Activated CD8-positive, alpha-beta T cell treated with anti-CD3 and anti-CD28 coated beads for 36 hours (primary cell): ENCODE results near the gene SUMO3. TPM values are rescaled to one million over a fixed set of nuclear protein-coding genes. Genes with fewer than 3 reads are reported as not detected.

ENCODE experiments used
- ATAC-seq: fragments of 200-7000 bp; cut with Tn5 transposase; one replicate; pipeline ENCODE4 v1.10.0; 2021; ENCODE audit warnings: mild to moderate bottlenecking, moderate library complexity
- CTCF ChIA-PET: fragments of 350-600 bp; sonication (Branson Sonifier 250); formaldehyde crosslinking; loops from one replicate; lab custom pipeline; 2021; ENCODE audit warnings: antibody characterized with exemption; lab: Charles Lee
- POLR2A ChIA-PET: fragments of 350-600 bp; sonication (Branson Sonifier 250); formaldehyde crosslinking; loops from one replicate; lab custom pipeline; 2021; ENCODE audit warnings: antibody characterized with exemption; lab: Charles Lee
- DNase-seq: peaks from one replicate; pipeline ENCODE4 v3.0.0-alpha.2; 2020
- H3K27ac Mint-ChIP-seq: one replicate; pipeline ENCODE4 v1.8.0; 2021; ENCODE audit warnings: mild to moderate bottlenecking, mixed read lengths
- H3K27me3 Mint-ChIP-seq: one replicate; pipeline ENCODE4 v1.8.0; 2021; ENCODE audit warnings: mixed read lengths
- H3K36me3 Mint-ChIP-seq: one replicate; pipeline ENCODE4 v1.8.0; 2021; ENCODE audit warnings: low read depth, mixed read lengths
- H3K4me1 Mint-ChIP-seq: one replicate; pipeline ENCODE4 v1.8.0; 2021; ENCODE audit warnings: low read depth, mixed read lengths
- H3K4me3 Mint-ChIP-seq: one replicate; pipeline ENCODE4 v1.8.0; 2021; ENCODE audit warnings: mild to moderate bottlenecking, moderate library complexity, mixed read lengths
- H3K9me3 Mint-ChIP-seq: one replicate; pipeline ENCODE4 v1.8.0; 2021; ENCODE audit warnings: mixed read lengths
- intact Hi-C: fragments of 100-400 bp; cut with micrococcal nuclease; formaldehyde crosslinking; loops from one replicate; pipeline ENCODE4 v1.10.0; 2022
- total RNA-seq, 2 experiments: library from RNA; stranded (reverse); gene quantifications; one replicate each; pipeline ENCODE4 v1.2.3, GENCODE V29; 2021
- TF ChIP-seq, protein P1 (sequence below): fragments of 200-600 bp; IDR thresholded peaks from one replicate; pipeline ENCODE4 v1.8.0; 2022; ENCODE audit warnings: antibody characterized with exemption, mild to moderate bottlenecking

Gene SUMO3
- total RNA-seq, 2 experiments from 2014 or later = 69.8 to 72.9 TPM

- H3K27ac Mint-ChIP-seq = no peak overlapping the region
- CTCF ChIA-PET = interaction anchor here (1.2 to 1.4 kb wide), 2 partner anchors 33 to 339 kb away, joined by 3 to 4 read pairs; no protein-coding TSS in a partner anchor
- no peaks in the 10 kb centered on the region for H3K27me3 Mint-ChIP-seq
- no peak overlapping the region for H3K4me3 Mint-ChIP-seq
- POLR2A ChIA-PET = no interaction called here
- TF ChIP-seq, protein P1, sequence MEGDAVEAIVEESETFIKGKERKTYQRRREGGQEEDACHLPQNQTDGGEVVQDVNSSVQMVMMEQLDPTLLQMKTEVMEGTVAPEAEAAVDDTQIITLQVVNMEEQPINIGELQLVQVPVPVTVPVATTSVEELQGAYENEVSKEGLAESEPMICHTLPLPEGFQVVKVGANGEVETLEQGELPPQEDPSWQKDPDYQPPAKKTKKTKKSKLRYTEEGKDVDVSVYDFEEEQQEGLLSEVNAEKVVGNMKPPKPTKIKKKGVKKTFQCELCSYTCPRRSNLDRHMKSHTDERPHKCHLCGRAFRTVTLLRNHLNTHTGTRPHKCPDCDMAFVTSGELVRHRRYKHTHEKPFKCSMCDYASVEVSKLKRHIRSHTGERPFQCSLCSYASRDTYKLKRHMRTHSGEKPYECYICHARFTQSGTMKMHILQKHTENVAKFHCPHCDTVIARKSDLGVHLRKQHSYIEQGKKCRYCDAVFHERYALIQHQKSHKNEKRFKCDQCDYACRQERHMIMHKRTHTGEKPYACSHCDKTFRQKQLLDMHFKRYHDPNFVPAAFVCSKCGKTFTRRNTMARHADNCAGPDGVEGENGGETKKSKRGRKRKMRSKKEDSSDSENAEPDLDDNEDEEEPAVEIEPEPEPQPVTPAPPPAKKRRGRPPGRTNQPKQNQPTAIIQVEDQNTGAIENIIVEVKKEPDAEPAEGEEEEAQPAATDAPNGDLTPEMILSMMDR = no peak
- H3K36me3 Mint-ChIP-seq = no peaks in the 10 kb centered on the region
- H3K4me1 Mint-ChIP-seq = peaks cover 7% of the 10 kb centered on the region
- H3K9me3 Mint-ChIP-seq = no peaks in the 10 kb centered on the region
- intact Hi-C loops = no loop called here
- no peak for ATAC-seq
- no peak for DNase-seq
Measured at GRCh38 chr21:44760376-44760775, 57.5 kb downstream of the SUMO3 start.

GRCh38 chr21:44759628-44760285 is 58.1 kb downstream of the SUMO3 start:
- no peaks in the 10 kb centered on the region for H3K36me3 Mint-ChIP-seq
- TF ChIP-seq, protein P1 = no peak
- intact Hi-C loops = no loop called here
- no peak overlapping the region for H3K4me3 Mint-ChIP-seq
- H3K4me1 Mint-ChIP-seq = peaks cover 2% of the 10 kb centered on the region
- no peaks in the 10 kb centered on the region for H3K9me3 Mint-ChIP-seq
- H3K27ac Mint-ChIP-seq = no peak overlapping the region
- ChIA-PET CTCF (interaction anchor here (1.2 to 1.4 kb wide), 2 partner anchors 34 to 338 kb away, joined by 3 to 4 read pairs; no protein-coding TSS in a partner anchor), POLR2A (no interaction called here)
- DNase-seq = no peak
- ATAC-seq = no peak
- no peaks in the 10 kb centered on the region for H3K27me3 Mint-ChIP-seq

GRCh38 chr21:44758781-44759627 is 58.9 kb downstream of the SUMO3 start:
- Mint-ChIP-seq H3K27me3 (no peaks in the 10 kb centered on the region), H3K9me3 (no peaks in the 10 kb centered on the region), H3K27ac (no peak overlapping the region), H3K4me3 (no peak overlapping the region), H3K4me1 (peaks cover 2% of the 10 kb centered on the region), H3K36me3 (no peaks in the 10 kb centered on the region)
- ATAC-seq (no peak), DNase-seq (no peak)
- POLR2A ChIA-PET = no interaction called here
- intact Hi-C loops = no loop called here
- CTCF ChIA-PET = interaction anchor here (1.2 to 1.7 kb wide), 2 partner anchors 35 kb away, joined by 4 to 5 read pairs; no protein-coding TSS in a partner anchor
- TF ChIP-seq, protein P1 = no peak

- Mint-ChIP-seq H3K9me3 (no peaks in the 10 kb centered on the region), H3K27me3 (no peaks in the 10 kb centered on the region), H3K4me1 (peaks cover 2% of the 10 kb centered on the region), H3K27ac (no peak overlapping the region), H3K36me3 (no peaks in the 10 kb centered on the region), H3K4me3 (no peak overlapping the region)
- ATAC-seq = no peak
- no peak for DNase-seq
- TF ChIP-seq, protein P1 = no peak
- POLR2A ChIA-PET = no interaction called here
- CTCF ChIA-PET = interaction anchor here (1.7 kb wide), 1 partner anchor 36 kb away, joined by 5 read pairs; no protein-coding TSS in a partner anchor
- intact Hi-C loops = no loop called here
Measured at GRCh38 chr21:44758141-44758561, 59.7 kb downstream of the SUMO3 start.
